T-helper 2 cell treated with Interferon-gamma antibody and Interleukin-4, amounts not matched to agents 5 μg/mL and 100 μg/mL, for 36 hours (primary cell): Measurements from ENCODE around the gene ZNF841.
"Not testable (repeated sequence)": the region's sequence is repeated elsewhere in the genome, so short reads cannot be mapped to it uniquely, and the experiment has no call there.

Source experiments
- DNase-seq: peaks from one replicate; pipeline ENCODE4 v3.0.0; 2021; ENCODE audit warnings: low spot score
- H3K27ac Mint-ChIP-seq: one replicate; pipeline ENCODE4 v1.8.0; 2021; ENCODE audit warnings: mild to moderate bottlenecking, mixed read lengths
- H3K27me3 Mint-ChIP-seq: one replicate; pipeline ENCODE4 v1.8.0; 2021; ENCODE audit warnings: low read depth, mixed read lengths
- H3K36me3 Mint-ChIP-seq: one replicate; pipeline ENCODE4 v1.8.0; 2021; ENCODE audit warnings: low read depth, mixed read lengths
- H3K4me1 Mint-ChIP-seq: one replicate; pipeline ENCODE4 v1.8.0; 2021; ENCODE audit warnings: low read depth, mixed read lengths
- H3K4me3 Mint-ChIP-seq: one replicate; pipeline ENCODE4 v1.8.0; 2022; ENCODE audit warnings: mild to moderate bottlenecking, moderate library complexity, mixed read lengths
- H3K9me3 Mint-ChIP-seq: one replicate; pipeline ENCODE4 v1.8.0; 2021; ENCODE audit warnings: mixed read lengths

Gene ZNF841

GRCh38 chr19:52034051-52034728, 61.4 kb downstream of the ZNF841 start:
- no peak for DNase-seq

GRCh38 chr19:52028780-52029123, 66.8 kb downstream of the ZNF841 start:
- Mint-ChIP-seq H3K4me1 (peaks cover 17% of the 10 kb centered on the region), H3K9me3 (peaks cover 69% of the 10 kb centered on the region), H3K36me3 (peaks cover 75% of the 10 kb centered on the region), H3K4me3 (peak overlapping the region; percentile 90), H3K27ac (peak overlapping the region; percentile 95), H3K27me3 (no peaks in the 10 kb centered on the region)
- no peak for DNase-seq

More at GRCh38 chr19:52034051-52034728, 61.4 kb downstream of the ZNF841 start:
- Mint-ChIP-seq H3K4me1 (no peaks in the 10 kb centered on the region), H3K4me3 (no peak overlapping the region), H3K27ac (no peak overlapping the region), H3K9me3 (peaks cover 75% of the 10 kb centered on the region), H3K27me3 (no peaks in the 10 kb centered on the region), H3K36me3 (peaks cover 79% of the 10 kb centered on the region)

- peak within 1 kb of the TSS; percentile 90 for H3K4me3 Mint-ChIP-seq
- peaks cover 75% of the 10 kb centered on the region for H3K36me3 Mint-ChIP-seq
- H3K9me3 Mint-ChIP-seq: peaks cover 69% of the 10 kb centered on the region
- H3K27me3 Mint-ChIP-seq: no peaks in the 10 kb centered on the region
- peak; percentile 90 for DNase-seq
- peaks cover 17% of the 10 kb centered on the region for H3K4me1 Mint-ChIP-seq
- H3K27ac Mint-ChIP-seq: peak within 1 kb of the TSS; percentile 95
Observed at GRCh38 chr19:52028027-52028779, 67.4 kb downstream of the ZNF841 start, which contains the start of gene ZNF614. Gene ZNF614, minus strand, starts transcription at chr19:52028379. Its CDS starts 2,634 bp downstream, at chr19:52025745.

GRCh38 chr19:52026255-52026990, 69.1 kb downstream of the ZNF841 start:
- not testable (repeated sequence) for H3K27me3 Mint-ChIP-seq, DNase-seq, H3K27ac Mint-ChIP-seq
- H3K4me1 Mint-ChIP-seq: peaks cover 17% of the 10 kb centered on the region
- H3K4me3 Mint-ChIP-seq: peak overlapping the region; percentile 90
- H3K36me3 Mint-ChIP-seq: peaks cover 83% of the 10 kb centered on the region
- H3K9me3 Mint-ChIP-seq: peaks cover 73% of the 10 kb centered on the region

GRCh38 chr19:52024478-52024877, 71.1 kb downstream of the ZNF841 start:
- peaks cover 75% of the 10 kb centered on the region for H3K9me3 Mint-ChIP-seq
- H3K4me1 Mint-ChIP-seq: peaks cover 17% of the 10 kb centered on the region
- not testable (repeated sequence) for H3K27ac Mint-ChIP-seq, H3K4me3 Mint-ChIP-seq, DNase-seq, H3K27me3 Mint-ChIP-seq
- H3K36me3 Mint-ChIP-seq: peaks cover 87% of the 10 kb centered on the region

- Mint-ChIP-seq H3K27me3 (no peaks in the 10 kb centered on the region), H3K9me3 (peaks cover 82% of the 10 kb centered on the region), H3K27ac (no peak overlapping the region), H3K36me3 (peaks cover 94% of the 10 kb centered on the region), H3K4me3 (no peak overlapping the region), H3K4me1 (peaks cover 5% of the 10 kb centered on the region)
- no peak for DNase-seq
Observed at GRCh38 chr19:52022193-52022592, 73.4 kb downstream of the ZNF841 start.

DNA sequence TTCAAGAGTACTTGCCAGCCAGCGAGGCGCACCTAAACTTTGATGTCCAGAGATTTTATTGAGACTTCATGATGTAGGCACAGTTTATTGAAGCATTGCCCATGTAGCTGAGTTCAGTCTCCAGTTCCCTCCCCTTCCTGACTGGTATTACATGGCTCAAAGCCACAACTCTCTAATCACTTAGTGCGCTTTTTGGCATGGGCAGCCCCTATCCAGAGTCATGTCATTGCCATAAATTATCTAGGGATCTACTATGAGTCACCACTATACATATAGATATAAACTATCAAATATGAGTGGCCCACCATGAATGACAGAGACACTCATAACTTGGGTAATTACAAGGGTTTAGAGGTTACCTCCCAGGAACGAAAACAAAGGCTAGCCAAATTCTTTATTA, 75.1 kb downstream of the ZNF841 start:
- no peak overlapping the region for H3K4me3 Mint-ChIP-seq
- H3K27me3 Mint-ChIP-seq: no peaks in the 10 kb centered on the region
- DNase-seq: no peak
- no peaks in the 10 kb centered on the region for H3K4me1 Mint-ChIP-seq
- peaks cover 82% of the 10 kb centered on the region for H3K9me3 Mint-ChIP-seq
- H3K27ac Mint-ChIP-seq: no peak overlapping the region
- H3K36me3 Mint-ChIP-seq: peaks cover 94% of the 10 kb centered on the region
